H7 (cell line): ENCODE results near the gene TTLL5. TPM values are rescaled to one million over a fixed set of nuclear protein-coding genes. Genes with fewer than 3 reads are reported as not detected.

Source experiments
- DNase-seq: peaks from one replicate; pipeline ENCODE4 v3.0.0; 2012
- H3K27me3 ChIP-seq: 2 replicates; pipeline ENCODE4 v1.6.0; 2011; ENCODE audit warnings: mild to moderate bottlenecking, low read length; ENCODE audit not compliant: control insufficient read depth, insufficient read depth
- H3K36me3 ChIP-seq: replicated peaks from 2 replicates; pipeline ENCODE4 v1.5.1; 2011; ENCODE audit warnings: low read length; ENCODE audit not compliant: control insufficient read depth, insufficient read depth
- H3K4me3 ChIP-seq: 2 replicates; pipeline ENCODE4 v1.5.1; 2011; ENCODE audit warnings: low read depth, mild to moderate bottlenecking, control low read depth, low read length, moderate library complexity; ENCODE audit not compliant: insufficient read depth
- total RNA-seq: library from RNA; depleted of rRNA; stranded (reverse); fragments of >200 nt; shearing (Covaris generic); gene quantifications from 2 replicates; pipeline ENCODE4 v1.2.3, GENCODE V29; 2014

Gene TTLL5
- total RNA-seq, 1 experiment from 2014 or later, result 19.3 TPM

DNA sequence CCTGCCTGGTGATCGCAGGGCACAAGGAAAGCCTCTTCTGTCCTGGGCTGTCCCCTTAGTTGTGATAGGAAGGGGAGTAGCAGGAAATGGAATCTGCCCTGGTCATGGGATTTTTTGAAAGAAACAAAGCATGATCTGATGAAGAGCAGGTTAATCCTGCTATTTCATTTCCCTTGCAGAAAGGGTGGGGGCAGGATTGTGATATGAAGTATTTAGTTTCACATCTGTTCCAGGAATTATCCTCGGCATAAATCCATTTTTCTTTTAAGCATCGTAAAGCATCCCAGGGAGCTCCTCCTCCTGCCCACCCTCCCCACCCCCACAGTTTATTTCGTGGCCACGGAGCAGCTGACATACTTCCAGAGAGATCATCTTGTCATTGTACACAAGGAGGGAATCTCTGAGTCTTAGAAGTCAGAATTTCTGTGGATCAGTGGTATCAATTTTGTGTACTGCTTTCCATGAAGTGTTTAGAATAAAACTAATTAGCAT lies 267.7 kb downstream of the TTLL5 start:
- Histone ChIP-seq H3K36me3 (no peaks in the 10 kb centered on the region), H3K4me3 (no peak overlapping the region), H3K27me3 (no peaks in the 10 kb centered on the region)
- no peak for DNase-seq

DNA sequence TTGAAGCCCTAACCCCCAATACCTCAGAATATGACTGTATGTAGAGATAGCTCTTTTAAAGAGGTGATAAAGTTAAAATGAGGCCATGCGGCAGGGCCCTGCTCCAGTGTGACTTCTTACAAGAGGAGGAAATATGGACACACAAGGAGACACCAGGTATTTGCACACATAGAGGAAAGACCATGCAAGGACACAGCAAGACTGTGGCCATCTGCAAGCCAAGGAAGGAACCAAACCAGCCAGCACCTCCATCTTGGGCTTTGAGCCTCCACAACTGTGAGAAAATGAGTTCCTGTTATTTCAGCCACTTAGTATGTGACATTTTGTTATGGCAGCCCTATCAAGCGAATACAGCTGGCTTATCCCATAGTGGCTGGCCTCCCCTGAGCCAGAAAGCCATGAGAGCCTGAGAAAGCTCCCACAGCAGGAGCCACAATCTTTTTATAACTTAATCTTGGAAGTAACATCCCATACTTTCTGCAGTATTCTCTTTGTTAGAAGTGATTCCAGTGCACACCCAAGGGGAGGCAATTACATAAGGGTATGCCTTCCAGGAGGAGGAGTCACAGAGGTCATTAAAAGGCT lies 272.8 kb downstream of the TTLL5 start:
- DNase-seq, result no peak
- Histone ChIP-seq H3K36me3 (no peaks in the 10 kb centered on the region), H3K27me3 (no peaks in the 10 kb centered on the region), H3K4me3 (no peak overlapping the region)

DNA sequence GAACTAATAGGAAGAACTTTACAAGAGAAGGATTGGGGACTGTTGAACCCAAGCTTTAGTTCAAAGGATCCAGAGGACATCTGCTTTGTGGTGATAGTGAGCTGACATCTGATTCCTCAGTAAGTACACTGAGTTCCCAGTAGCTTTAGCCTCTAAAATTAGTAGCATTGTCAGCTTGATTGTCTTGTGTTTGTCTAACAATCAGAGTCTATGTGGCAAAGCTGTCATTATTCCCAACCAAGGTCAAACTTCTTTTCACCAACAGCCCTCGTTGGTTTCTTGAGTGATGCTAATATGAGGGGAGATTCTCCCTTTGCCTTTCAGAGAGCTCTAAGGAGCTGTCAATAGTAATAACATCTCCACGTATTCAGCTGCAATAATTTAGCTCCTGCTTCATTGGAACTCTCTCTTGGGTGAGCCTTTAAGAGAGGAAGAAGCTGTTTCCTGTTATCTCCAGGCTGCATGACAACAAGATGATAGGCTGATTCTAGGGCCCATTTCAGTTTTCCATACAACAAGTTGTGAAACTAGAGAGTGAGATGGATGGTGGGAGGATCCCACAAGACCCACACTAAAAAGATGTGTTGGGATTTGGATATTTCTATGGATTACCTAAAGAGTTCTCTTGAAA lies 274.1 kb downstream of the TTLL5 start:
- no peak for DNase-seq
- Histone ChIP-seq H3K36me3 (no peaks in the 10 kb centered on the region), H3K27me3 (no peaks in the 10 kb centered on the region), H3K4me3 (no peak overlapping the region)

DNA sequence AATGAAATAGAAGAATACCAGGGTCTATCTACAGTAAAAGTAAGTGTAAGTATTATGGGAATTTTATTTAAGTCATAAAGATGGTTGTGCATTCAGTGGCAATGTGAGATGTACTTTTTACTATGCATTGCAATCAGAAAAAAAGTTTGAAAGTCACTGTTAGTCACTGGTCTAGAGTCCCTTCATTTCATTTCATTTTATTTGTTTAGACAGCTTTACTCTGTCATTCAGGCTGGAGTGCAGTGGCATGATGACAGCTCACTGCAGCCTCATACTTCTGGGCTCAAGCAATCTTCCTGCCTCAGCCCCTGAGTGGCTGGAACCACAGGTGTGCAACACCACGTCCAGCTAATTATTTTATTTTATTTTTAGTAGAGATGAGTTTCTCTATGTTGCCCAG lies 278.2 kb downstream of the TTLL5 start:
- Histone ChIP-seq H3K36me3 (no peaks in the 10 kb centered on the region), H3K4me3 (no peak overlapping the region), H3K27me3 (no peaks in the 10 kb centered on the region)
- no peak for DNase-seq

DNA sequence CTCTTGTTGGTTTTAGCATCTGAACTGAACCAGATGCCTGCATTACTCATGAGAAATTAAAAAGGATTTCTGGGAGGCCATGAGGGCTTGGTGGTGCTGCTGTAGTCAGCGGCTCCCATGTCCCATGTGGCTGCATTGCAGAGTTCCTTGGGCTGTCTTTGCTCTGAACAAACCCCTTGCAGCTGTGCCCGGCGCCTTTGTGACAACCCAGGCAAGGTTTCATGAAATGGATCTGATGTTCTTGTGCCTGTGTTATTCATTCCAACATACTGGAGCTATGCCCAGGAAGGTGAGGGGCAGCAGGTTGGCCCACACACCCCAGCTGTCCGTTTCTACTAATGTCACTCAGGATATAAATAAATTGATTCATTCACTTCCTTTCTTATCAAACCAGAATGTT lies 280.0 kb downstream of the TTLL5 start:
- Histone ChIP-seq H3K36me3 (no peaks in the 10 kb centered on the region), H3K27me3 (no peaks in the 10 kb centered on the region), H3K4me3 (no peak overlapping the region)
- no peak for DNase-seq

DNA sequence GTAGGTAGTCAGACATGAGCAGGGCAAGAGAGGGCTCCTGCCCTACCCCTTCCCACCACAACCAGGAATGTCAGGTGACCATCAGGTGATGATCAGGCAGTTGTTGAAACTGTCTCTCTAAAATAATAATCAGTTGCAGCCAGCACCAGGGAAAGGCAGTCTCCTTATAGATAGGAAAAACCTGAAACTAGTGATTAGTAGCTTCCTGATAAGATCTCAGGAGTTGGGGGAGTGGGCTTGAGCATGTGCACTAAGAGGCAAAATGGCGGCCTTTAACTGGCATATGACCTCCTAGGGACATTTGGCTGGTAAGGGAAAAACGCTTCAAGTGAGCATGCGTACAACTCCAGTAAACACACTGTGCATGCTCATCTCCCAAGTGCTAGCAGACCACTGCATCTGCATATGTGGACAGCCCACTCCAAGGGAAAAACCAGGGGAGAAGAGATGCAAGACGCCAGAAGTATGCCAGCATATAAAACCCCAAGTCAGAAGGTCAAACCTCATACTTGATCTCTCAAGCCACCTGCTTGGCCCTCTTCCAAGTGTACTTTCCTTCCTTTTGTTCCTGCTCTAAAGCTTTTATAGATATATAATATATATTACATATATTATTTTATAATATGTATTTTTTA lies 283.7 kb downstream of the TTLL5 start:
- no peaks in the 10 kb centered on the region for H3K27me3 ChIP-seq
- no peak for DNase-seq
- no peaks in the 10 kb centered on the region for H3K36me3 ChIP-seq
- H3K4me3 ChIP-seq, result no peak overlapping the region

DNA sequence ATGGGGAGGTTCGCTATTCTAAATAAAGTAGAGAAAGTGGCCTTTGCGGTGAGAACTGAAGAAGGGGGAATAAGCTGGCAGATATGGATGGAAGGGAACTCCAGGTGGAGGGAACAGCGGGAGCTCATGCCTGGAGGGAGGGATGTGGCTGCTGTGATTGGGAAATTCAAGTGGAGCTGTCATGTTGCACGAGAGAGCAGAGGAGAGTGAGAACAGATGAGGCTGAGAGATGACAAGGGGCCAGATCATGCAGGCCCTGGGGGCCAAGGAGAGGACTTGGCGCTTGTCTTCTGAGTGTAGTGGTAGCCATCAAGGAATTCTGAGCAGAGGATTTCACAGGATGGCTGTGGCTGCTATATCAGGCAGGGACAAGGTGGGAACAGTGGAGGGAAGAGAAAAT lies 285.7 kb downstream of the TTLL5 start:
- no peak for DNase-seq
- no peak overlapping the region for H3K4me3 ChIP-seq
- H3K27me3 ChIP-seq, result no peaks in the 10 kb centered on the region
- H3K36me3 ChIP-seq, result no peaks in the 10 kb centered on the region

DNA sequence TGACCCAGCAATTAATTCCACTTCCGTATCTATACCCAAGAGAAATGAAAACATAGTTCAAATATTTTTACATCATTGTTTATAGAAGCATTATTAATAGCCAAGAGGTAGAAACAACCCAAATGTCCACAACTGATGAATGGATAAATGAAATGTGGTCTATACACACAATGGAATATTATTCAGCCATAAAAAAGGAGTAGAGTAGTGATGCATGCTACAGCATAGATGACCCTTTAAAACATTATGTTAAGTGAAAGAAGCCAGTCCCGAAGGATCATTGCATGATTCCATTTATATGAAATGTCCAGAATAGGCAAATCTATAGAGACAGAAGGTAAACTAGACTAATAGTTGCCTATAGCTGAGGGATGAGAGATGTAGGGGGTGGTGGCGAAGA lies 291.4 kb downstream of the TTLL5 start:
- no peaks in the 10 kb centered on the region for H3K27me3 ChIP-seq
- DNase-seq, result no peak
- no peak overlapping the region for H3K4me3 ChIP-seq
- no peaks in the 10 kb centered on the region for H3K36me3 ChIP-seq

DNA sequence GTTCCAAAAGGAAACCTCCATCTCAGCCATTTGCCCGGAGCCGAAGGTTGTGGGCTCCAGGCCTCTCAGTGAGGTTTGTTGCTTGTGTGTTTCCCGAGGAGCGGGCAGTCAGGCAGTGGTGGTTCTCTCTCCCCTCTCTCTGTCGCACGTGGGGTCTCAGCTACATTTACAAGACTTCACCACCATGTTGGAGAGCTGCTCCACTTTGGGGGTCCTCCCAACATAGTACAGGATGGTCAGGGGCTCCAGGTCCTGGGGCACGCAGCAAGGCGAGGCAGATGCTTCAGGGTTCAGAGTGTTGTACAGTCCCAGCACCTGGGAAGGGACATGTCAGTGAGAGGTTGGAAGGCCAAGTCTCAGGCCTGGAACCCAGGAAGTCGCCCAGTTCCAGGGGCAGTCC lies 298.0 kb downstream of the TTLL5 start:
- Histone ChIP-seq H3K27me3 (no peaks in the 10 kb centered on the region), H3K36me3 (no peaks in the 10 kb centered on the region), H3K4me3 (no peak overlapping the region)
- DNase-seq, result no peak

DNA sequence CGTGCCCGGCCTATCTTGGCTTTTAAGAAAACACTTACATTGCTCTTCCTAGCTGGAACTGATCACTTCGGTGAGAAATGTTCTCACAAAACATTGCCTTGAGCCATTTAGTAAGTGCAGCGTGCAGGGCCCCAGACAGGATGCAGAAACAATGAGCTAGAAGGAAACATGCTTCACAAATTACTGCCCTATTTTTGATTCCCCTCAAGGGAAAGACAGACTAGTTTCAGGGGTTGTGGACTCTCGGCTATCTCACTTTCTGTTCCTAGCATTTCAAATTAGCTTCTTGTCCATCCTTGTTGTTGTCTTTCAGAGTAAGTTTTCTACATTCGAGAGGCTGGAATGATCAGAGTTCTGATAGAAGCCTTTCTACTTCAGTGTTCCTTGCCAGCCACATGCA lies 299.2 kb downstream of the TTLL5 start:
- H3K36me3 ChIP-seq, result no peaks in the 10 kb centered on the region
- no peak for DNase-seq
- no peak overlapping the region for H3K4me3 ChIP-seq
- H3K27me3 ChIP-seq, result no peaks in the 10 kb centered on the region

DNA sequence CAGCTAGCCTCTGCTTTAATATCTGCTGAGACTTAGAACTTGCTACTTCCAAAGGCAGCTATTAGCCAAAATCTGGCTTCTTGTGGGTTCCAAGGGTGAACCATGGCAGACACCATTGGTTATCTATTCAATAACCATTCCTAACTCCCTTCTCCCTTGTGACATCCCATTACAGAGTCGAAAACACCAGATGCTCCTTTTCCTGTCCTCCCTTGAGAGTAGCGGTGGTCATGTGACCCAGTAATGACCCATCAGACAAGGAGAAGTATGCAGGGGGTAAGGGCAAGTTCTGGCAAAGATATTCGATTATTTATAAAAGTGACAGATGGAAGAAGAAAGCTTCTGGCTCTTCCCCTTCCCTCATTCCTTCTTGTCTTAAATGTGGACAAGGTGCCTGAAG lies 300.6 kb downstream of the TTLL5 start:
- DNase-seq, result no peak
- no peak overlapping the region for H3K4me3 ChIP-seq
- no peaks in the 10 kb centered on the region for H3K36me3 ChIP-seq
- no peaks in the 10 kb centered on the region for H3K27me3 ChIP-seq

DNA sequence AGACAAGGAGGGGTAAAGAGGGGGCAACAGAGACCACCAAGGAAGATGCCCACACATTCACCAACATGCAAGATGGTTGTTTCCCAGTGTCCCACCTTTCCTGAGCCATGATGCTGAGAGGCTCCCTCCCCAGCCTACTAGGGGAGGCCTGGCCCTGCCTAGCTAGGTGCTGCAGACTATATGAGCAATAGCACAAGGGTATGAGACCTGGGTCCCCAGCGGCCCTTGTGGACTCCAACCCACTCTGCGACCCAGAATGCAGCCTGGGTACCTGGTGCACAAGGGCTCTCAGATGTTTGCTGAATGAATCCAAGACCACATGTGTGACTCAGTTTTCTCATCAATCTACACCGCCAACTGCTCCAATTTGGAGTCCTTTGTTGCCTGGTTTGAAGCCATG lies 306.8 kb downstream of the TTLL5 start:
- no peak for DNase-seq
- no peak overlapping the region for H3K4me3 ChIP-seq
- H3K36me3 ChIP-seq, result no peaks in the 10 kb centered on the region
- H3K27me3 ChIP-seq, result no peaks in the 10 kb centered on the region

DNA sequence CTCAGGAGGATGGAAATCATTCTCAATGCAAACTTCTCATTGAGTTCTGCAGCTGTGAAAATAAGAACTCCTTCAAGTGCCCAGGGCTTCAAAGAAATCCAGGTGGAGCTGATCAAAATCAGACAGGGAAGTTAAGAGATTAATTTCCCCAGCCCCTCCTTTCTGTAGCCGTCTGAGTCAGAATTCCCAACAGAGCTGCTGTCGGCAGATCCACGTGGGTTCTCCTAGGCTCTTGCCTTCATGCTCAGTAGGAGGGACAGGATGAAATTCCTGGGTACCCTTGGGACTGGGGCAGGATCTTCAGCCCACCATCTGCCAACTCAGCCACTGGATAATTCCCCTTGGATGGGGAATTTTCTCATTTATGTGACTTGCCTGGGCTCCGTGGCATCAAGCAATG lies 307.4 kb downstream of the TTLL5 start:
- Histone ChIP-seq H3K27me3 (no peaks in the 10 kb centered on the region), H3K36me3 (no peaks in the 10 kb centered on the region), H3K4me3 (no peak overlapping the region)
- DNase-seq, result no peak

DNA sequence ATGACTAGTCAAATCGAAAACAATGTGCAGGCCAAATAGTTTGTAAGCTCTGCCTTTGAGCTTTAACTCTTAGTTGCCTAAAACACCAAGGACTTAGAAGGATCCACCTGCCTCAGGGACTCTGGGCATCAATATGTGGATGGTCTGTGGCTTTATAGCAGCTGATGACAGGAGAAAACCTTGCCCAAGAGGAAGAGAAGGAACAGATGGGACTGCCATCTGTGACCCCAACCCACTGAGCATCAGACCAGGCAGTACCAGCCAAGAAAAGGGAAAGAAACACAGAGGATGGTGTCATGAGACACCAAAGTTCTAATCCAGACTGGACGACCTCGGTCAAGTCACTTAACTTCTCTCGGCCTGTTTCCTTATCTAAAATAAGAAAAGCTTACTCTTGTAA lies 308.1 kb downstream of the TTLL5 start:
- Histone ChIP-seq H3K36me3 (no peaks in the 10 kb centered on the region), H3K27me3 (no peaks in the 10 kb centered on the region), H3K4me3 (no peak overlapping the region)
- DNase-seq, result no peak

DNA sequence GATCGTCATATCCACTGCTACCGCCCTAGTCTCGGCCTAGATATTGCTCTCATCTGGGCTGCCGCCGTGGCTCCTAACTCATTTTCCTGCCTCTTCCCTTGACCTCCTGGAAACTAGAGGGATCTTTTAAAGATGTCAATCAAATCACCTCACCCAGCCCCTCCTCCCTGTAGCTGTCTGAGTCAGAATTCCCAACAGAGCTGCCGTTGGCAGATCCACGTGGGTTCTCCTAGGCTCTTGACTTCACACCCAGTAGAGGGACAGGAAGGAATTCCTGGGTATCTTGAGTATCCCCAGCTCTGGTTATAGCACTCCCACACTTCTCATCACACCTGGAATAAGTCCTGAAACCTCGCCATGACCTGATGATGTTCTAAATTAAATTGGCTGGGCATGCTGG lies 308.8 kb downstream of the TTLL5 start:
- Histone ChIP-seq H3K27me3 (no peaks in the 10 kb centered on the region), H3K4me3 (no peak overlapping the region), H3K36me3 (no peaks in the 10 kb centered on the region)
- DNase-seq, result no peak
